Measurements from ENCODE around the gene CTNNA3.

Gene CTNNA3

GRCh38 chr10:67127441-67127840 lies 568.6 kb downstream of the CTNNA3 start:
- DNase-seq (ENCODE audit: low read depth in 2 of 2, low spot score in 1 of 2), result no peak

DNA sequence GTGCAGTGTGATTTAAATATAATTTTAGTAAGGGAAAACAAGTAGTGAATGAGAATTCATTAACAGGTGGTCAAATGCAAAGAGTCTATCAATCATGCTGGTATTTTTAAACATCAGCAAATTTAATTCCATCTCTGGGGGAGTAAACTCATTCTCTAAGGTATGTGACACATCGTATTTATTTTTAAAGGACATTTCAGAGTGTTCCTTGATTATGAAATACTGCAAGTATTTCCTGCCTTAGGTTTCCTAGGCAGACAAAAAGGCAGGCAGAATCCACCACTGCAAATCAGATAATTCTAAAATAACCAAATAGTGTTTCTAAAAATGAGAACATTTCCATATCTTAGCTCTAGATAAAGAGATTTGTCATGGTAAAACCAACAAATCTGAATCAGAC lies 576.3 kb downstream of the CTNNA3 start:
- no peak for DNase-seq (ENCODE audit: low read depth in 2 of 2, low spot score in 1 of 2)

DNA sequence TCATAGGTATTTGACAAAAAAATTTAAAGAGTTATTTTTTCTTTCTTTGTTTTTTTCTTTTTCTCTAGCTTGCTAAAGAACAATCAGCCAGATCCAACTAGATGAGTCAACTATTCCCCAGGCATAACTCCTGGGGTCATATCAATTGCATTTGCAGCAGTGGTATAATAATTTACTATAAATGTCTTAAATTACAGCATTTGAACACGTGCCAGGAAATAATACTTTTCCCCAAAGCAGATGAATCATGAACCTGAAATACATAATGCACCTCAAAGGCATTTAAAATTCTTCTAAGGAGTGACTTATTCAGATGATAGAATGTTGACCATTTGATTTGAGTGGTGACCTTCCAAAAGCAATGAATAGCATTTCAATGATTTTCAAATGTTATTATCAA lies 580.0 kb downstream of the CTNNA3 start:
- DNase-seq (ENCODE audit: low read depth in 2 of 2, low spot score in 1 of 2), result no peak

DNA sequence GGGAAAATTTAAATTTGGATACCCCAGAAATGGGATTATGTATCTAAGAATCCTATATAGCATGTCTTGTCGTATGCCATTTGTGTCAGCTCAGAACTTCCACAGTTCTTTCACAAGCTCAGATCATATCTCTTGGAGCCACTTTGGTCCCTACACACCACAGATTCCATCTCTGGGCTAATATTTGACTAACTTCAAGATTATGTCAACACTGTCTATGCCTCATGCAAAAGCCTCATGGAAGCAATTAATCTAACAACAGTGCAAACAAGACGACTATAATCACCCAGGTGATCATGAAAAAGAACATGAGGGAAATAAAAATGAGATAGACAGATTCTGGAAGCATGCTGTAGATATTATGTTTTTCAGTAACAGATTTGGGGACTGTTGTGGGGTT lies 581.0 kb downstream of the CTNNA3 start:
- DNase-seq (ENCODE audit: low read depth in 2 of 2, low spot score in 1 of 2), result no peak

- no peak for DNase-seq (ENCODE audit: low read depth in 2 of 2, low spot score in 1 of 2)
Measured at GRCh38 chr10:67112765-67113164, 583.2 kb downstream of the CTNNA3 start.

GRCh38 chr10:67110286-67110685 lies 585.7 kb downstream of the CTNNA3 start:
- no peak for DNase-seq (ENCODE audit: low read depth in 2 of 2, low spot score in 1 of 2)

GRCh38 chr10:67107670-67108069 lies 588.3 kb downstream of the CTNNA3 start:
- no peak for DNase-seq (ENCODE audit: low read depth in 2 of 2, low spot score in 1 of 2)

DNA sequence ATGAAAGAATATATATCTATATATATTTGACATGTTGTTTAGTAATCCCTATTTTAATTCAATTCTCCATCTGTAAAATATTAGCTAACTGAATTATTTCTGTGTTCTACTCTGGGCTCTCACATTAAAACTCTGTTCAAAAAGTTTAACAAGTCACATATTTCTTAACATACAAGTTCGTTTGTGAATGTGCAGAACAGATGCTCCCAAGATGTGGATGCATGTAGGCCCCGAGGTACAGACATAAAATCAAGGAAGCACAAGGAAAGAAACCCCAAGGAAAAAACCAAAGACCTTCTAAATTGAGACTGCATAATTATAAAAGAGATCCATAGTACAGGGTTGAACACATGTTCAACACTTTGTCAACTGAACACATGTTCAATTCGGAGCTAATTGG lies 595.0 kb downstream of the CTNNA3 start:
- no peak for DNase-seq (ENCODE audit: low read depth in 2 of 2, low spot score in 1 of 2)

DNA sequence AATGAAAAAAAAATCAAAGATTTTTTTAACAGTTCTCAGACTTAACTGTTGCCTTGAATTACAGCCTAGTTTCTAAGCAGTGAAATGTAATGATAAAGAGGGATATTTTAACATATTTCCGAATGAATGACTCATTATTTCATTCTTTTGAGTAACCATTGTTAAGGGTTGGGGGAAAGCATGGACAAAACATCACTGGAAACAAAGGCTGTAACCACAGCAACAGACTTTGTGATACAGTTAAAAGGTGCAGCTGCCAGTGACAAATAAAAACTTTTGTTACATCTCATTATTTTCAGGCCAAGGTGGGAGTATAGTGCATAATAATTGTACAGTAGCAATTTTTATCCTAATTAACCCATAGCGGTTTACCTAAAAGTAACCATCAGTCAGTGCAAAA lies 597.5 kb downstream of the CTNNA3 start:
- no peak for DNase-seq (ENCODE audit: low read depth in 2 of 2, low spot score in 1 of 2)

GRCh38 chr10:67095531-67095930 lies 600.5 kb downstream of the CTNNA3 start:
- DNase-seq (ENCODE audit: low read depth in 2 of 2, low spot score in 1 of 2), result no peak

DNA sequence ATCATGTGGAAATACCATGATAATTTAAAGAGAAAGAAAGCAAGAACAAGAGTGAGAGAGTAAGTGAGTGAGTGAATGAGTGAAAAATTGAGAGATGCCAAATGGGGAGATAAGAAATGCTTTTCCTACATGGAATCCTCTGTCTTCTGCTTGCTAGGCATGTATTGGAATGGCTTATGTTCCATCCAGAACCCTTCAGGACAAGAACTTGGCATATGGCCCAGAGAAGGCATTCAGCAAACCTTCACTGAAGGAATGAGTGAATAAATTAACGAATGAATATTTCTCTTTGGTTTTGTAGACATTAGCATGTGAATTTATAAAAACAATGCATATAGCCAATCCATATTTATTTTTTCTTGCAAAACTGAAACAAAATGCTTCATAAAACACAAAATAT lies 608.0 kb downstream of the CTNNA3 start:
- DNase-seq (ENCODE audit: low read depth in 2 of 2, low spot score in 1 of 2), result no peak

GRCh38 chr10:67087135-67087425 lies 608.9 kb downstream of the CTNNA3 start:
- DNase-seq (ENCODE audit: low read depth in 2 of 2, low spot score in 1 of 2), result no peak

- DNase-seq (ENCODE audit: low read depth in 2 of 2, low spot score in 1 of 2), result no peak
Measured at GRCh38 chr10:67086327-67087134, 609.5 kb downstream of the CTNNA3 start.

DNA sequence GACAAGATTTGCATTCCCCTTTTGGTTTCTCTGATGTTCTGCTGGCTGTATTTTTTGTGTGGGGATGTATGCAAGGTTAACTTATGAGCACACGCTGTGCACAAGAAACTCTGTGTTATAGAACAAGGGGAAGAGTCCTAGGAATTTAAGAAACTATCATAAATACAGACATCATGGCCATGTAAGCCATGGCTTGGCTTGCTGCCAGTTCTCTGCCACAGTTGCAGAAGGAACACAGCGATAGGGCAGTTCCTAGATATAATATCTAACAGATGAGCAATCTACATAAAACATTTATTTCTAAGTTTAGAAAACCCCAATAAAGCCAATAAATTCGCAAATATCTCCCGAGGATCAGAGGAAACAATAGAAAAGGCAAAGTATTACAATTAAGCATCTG lies 616.9 kb downstream of the CTNNA3 start:
- no peak for DNase-seq (ENCODE audit: low read depth in 2 of 2, low spot score in 1 of 2)

- no peak for DNase-seq (ENCODE audit: low read depth in 2 of 2, low spot score in 1 of 2)
Measured at GRCh38 chr10:67077376-67077775, 618.6 kb downstream of the CTNNA3 start.

DNA sequence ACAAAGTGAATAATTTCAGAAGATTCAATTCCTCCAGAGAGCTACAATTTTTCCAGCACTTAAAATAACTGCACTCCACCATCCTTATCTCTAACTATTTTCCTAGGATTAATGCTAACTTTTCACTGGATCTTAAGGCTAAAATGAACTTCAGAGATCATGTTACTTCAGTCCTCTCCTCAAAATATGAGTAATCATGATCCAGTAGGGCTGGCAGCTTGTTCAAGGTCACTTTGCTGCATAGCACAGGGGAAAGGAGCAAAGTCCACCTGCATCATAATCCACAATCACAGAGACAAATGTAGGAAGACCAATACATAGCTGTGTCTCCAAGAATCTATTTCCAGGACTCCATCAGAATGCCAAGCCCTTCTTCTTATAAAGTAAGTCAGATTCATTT lies 619.9 kb downstream of the CTNNA3 start:
- no peak for DNase-seq (ENCODE audit: low read depth in 2 of 2, low spot score in 1 of 2)

GRCh38 chr10:67075491-67075971 lies 620.5 kb downstream of the CTNNA3 start:
- DNase-seq (ENCODE audit: low read depth in 2 of 2, low spot score in 1 of 2), result no peak

GRCh38 chr10:67072654-67073053 lies 623.3 kb downstream of the CTNNA3 start:
- no peak for DNase-seq (ENCODE audit: low read depth in 2 of 2, low spot score in 1 of 2)

DNA sequence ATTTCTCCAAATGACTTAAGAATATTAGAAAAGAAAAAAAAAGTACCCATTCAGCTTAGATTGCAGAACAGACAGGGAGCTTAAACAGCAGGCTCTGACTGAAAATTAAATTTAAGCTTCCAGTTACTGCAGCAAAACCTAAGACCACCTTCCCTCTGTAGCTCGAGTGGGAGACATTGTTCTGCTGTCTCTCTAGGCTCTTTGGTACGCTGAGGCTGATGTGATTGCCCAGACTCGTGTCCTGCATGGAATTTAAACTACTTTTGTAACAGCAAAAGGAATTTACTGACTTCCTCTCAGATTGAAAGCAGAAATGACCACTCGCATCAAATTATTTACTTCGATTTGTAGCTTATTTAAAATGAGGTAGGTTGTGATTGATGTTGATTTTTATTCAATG lies 645.6 kb downstream of the CTNNA3 start:
- no peak for DNase-seq (ENCODE audit: low read depth in 2 of 2, low spot score in 1 of 2)

- DNase-seq (ENCODE audit: low read depth in 2 of 2, low spot score in 1 of 2), result no peak
Measured at GRCh38 chr10:67049988-67050387, 646.0 kb downstream of the CTNNA3 start.

DNA sequence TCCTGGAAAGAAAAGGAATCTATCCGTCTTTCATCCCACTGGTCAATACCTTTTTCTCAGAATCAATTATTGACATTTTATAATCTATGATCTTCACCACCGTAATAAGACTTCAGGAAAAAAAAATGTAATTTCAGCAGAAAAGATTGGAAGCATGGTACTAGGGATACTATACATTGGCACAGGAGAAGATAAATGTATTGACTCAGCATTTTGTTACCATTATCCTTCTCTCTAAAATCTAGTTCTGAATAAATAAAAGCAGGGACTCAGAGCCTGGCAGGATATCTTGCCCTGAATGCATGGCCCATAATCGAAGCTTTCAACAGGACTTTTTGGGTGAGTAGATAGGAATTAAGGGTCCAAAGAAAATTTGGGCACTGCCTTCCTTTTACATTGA lies 649.5 kb downstream of the CTNNA3 start:
- no peak for DNase-seq (ENCODE audit: low read depth in 2 of 2, low spot score in 1 of 2)

- no peak for DNase-seq (ENCODE audit: low read depth in 2 of 2, low spot score in 1 of 2)
Measured at GRCh38 chr10:67045404-67045803, 650.6 kb downstream of the CTNNA3 start.

DNA sequence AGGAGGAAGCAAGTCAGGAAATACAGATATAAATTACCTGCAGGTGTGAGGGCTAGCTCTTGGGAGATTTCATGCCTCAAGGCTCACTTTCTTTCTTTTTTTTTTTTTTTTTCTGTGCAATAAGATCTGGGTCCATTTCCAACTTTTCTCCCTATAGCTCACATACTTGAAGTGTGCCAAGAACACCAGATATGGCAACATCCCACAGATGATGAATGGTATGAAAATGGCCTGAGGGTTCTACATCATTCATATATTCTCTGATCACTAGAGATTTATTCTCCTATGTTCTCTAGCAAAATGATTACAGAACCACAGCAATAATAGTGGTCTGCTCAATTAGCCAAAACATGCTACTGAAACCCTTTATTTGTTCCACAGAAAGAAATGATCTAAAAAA lies 653.0 kb downstream of the CTNNA3 start:
- DNase-seq (ENCODE audit: low read depth in 2 of 2, low spot score in 1 of 2), result no peak
